Fibroblast of skin of right biceps (primary cell): ENCODE measurements around the gene IGSF21.
A peak's percentile ranks its signal among the peaks of the same experiment; 100 is the strongest.

Experiments
- DNase-seq: peaks from one replicate; pipeline ENCODE4 v3.0.0-alpha.2; 2013

IGSF21 gene

DNA sequence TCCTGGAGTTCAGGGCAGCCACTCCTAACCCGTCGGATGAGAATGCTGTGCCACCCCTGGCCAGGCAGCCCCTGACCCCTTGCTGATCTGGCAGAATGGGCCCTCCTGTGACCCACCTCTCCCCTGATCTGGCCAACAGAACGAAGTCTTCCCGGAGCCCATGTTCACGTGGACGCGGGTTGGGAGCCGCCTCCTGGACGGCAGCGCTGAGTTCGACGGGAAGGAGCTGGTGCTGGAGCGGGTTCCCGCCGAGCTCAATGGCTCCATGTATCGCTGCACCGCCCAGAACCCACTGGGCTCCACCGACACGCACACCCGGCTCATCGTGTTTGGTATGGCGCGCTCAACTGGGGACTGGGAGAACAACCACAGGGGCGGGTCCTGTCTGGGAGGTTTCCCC lies 269.1 kb downstream of the IGSF21 start:
- no peak for DNase-seq

DNA sequence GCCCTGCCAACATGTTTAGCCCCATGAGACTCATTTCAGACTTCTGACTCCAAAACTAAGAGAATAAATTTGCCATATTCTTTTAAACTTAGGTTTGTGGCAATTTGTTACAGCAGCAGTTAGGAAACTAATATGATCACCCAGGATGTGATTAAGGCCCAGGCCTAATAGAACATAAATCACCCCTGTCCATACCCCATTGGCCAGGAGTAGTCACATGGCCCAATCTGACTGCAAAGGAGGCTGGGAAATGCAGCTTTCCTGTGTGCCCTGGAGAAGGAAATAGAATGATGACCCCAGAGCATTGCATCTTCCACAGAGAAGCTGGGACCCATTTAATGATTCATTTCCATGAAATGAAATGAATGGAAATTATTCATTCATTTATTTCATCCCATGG lies 272.7 kb downstream of the IGSF21 start:
- no peak for DNase-seq

DNA sequence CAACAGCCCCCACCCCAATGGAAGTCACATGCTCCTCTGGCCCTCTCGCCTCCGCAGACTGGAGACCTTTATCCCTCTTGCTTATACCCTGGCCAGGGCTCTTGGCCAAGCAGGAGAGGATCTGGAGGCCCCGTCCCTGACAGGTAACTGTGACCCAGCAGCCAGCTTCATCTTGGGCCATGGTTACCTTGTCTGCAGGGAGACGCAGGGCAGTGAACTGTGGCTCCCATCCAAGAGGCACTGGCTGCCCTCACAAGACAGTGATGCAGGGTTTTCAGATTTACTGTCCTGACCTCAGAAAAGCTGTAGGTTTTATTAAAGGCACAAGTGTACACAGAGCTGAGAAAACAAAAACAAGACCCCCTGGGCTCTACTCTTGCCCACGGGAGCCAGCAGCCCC lies 276.5 kb downstream of the IGSF21 start:
- DNase-seq: no peak

DNA sequence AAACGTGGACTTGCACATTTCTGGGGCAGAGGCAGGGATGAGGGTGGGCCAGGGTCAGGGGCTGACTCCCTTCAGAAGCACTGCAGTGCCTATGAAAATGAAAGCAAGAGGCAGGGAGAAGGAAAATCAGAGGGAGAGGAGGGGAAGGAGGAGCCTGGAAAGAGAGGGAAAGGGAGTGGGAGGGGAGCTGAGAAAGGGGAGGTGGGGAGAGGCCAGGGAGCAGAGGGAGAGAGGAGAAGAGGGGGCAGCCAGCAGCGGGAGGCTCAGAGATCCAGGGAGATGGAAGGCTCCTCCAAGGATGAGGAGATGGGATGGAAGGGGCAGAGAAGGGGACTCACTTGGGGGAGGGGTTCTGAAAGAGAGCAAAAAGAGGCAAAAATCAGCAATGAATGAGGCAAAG lies 276.9 kb downstream of the IGSF21 start:
- DNase-seq: no peak

DNA sequence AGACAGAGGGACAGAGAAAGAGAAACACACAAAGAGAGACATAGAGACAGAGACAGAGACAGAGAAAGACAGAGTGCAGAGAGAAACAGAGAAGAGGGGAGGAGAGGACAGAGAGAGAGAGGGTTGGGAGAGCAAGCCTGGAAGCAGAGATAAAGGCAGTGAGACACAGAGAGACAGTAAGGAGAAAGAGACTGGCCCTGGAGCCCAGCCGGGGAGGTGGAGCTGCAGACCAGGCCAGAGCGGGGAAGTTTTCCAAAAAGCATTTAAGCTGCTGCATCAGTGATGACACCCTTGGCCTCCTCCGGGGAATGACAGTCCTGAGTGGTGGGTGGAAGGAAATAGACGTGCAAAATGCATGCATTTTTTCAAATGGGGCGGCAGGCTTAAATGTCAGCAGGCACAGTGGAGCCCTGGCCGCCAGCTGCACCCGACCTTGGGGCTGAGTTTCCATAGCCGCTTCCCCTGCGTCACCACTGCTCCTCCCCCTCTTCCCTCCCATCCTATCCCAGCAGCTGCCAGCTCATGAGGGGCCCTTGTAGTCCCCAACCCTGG lies 277.7 kb downstream of the IGSF21 start:
- peak; percentile 35 for DNase-seq

DNA sequence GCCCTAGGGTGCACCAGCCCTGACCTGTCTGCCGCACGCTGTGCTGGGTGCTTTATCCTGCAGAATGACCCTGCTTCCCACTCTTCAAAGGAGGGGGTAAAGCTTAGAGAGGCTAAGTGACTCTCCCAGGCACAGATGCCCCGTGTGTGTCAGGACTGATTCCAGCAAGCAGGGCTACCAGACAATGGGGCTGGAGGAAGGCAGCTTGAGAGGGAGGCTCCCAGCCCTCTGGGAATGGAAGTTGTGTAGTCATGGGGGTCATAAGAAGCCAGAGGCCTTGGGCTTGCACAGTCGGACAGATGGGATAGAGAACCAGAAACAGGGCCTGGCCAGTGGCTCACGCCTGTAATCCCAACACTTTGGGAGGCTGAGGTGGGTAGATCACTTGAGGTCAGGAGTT lies 279.0 kb downstream of the IGSF21 start:
- DNase-seq: no peak

DNA sequence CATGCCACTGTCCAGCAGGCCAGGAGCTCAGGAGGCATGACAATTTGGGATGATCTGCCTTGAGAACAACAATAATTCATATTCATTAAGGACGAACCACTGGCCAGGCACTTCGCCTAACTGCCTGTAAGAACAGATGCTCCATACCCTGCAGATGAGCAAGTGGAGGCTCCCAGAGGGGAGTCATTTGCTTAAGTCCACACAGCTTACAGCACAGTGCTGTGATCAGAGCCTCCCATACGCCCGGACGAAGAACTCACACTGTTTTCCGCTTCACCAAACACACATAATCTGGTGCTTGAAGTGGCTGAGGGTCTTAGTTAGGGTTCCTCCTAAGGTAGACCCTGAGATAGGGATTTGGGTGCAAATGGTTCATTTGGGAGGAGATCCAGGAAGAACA lies 279.7 kb downstream of the IGSF21 start:
- no peak for DNase-seq

DNA sequence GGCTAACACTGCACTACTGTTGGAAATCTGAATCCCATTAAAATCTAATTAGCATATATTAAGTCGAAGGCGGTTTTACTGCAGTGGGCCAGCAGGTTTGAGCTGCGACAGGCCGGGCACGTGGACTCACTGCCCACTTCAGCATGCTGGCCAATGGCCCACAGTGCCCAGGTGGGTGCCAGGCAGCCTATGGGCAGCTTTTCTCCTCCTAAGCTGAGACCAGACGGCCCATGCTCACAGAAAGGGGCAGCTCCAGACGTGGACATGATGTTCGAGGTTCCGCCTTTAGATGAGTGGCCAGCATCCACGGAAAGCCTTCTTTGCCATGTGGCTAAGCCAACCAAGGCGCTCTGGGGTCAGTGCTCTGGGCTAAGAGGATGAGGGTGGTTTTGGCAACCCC lies 283.4 kb downstream of the IGSF21 start:
- no peak for DNase-seq

DNA sequence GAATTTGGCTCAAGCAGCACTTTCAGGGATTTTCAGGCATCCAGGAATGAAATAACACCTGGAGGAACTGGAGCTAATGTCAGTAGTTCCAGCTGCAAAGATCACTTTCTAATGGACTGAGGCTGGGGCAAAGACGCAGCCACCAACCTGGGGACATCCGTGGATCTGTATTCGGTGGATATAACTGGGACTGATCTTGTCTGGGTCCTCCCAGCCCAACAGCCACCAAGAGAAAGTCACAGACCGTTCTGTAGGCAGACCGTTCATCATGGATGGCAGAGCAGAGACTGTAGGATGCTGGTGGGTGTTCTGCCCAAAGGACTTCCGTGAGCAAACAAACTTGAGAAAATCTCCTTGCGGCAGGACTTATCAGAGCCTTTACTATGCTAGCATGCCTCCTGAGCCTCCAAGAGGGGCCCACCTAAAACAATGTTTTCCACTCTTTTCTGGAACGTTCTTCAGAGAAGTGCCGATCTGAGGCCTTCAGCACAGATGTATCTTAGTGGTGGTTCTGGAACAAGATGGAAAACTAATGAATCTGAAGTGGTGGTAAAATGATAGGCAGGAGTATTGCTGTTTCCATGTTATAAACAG lies 287.1 kb downstream of the IGSF21 start:
- DNase-seq: no peak

DNA sequence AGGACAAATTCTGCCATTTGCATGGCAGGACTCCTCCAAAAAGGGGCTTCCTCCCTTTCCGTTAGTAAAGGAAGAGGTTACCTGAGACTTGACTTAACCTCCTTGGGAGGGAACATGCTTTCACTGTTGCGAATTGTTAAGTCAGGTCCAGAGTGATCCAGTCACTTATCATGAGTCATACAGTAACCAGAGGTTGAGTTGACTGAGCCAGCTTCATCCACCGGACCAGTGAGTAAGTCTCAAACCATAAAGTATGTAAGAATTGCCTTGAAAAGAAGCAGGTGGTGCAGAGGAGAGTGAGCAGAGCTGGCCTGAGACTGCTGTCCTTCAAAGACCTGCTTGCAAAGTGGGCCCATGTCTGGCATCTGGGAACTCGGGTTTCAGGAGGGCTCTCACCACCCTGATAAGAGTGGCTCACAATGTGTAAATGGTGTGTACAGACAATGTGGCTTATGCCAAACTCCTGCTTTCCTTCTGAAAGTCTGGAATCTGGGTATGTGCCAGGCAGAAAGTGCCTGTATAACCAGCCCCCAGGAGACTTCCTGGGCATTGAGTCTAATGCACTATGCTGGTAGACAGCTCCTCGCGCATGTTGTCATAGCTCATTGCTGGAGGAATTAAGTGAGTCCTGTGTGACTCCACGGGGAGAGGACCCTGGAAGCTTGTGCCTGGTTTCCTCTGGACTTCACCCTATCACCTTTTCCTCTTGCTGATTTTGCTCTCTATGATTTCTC lies 288.8 kb downstream of the IGSF21 start:
- no peak for DNase-seq

DNA sequence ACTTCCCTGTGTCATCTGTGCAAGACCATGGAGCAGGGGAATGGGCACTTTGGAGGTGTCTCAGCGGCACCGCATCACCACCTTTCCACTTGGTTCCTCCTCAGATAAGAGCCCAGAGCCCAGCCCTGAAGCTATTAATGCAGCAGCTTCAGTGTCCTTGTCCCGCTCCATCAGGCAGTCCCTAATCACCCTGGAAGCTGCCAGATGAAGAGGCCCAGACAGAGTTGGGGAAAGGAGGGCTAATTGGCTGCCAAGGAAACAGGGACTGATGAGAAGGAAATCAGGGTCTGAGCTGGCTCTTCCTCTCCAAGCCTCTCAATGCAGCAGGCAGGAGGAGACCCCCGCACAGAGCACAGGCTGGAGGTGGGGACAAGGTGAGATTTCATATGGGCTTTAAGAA lies 290.0 kb downstream of the IGSF21 start:
- no peak for DNase-seq

DNA sequence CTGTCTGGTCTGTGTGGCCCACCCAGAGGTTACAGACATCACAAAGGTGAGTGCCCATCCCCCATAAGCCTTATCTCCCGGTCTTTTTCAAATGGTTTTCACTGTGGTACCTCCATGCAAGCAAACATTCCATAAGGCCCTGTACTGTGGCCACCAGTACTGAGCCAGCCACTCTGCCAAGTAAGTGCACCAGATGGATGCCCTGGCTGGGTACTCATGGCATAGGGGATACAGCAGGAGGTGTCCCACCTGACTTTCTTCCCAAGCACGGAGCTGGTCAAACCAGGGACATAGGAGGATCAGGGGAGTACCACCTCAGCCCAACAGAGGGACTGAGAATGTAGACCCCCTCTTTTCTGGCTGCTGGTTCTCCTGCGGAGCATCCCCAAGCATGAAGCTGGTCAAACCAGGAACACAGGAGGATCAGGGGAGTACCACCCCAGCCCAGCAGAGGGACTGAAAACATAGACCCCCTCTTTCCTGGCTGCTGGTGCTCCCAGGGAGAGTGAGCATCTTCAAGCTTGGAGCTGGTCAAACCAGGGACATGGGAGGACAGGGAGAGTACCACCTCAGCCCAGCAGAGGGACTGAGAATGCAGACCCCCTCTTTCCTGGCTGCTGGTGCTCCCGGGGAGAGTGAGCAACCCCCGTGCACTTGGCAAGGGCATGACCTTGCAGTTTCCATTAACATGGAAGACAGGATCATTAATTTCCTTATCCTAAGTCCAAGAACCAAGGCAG lies 291.4 kb downstream of the IGSF21 start:
- no peak for DNase-seq

DNA sequence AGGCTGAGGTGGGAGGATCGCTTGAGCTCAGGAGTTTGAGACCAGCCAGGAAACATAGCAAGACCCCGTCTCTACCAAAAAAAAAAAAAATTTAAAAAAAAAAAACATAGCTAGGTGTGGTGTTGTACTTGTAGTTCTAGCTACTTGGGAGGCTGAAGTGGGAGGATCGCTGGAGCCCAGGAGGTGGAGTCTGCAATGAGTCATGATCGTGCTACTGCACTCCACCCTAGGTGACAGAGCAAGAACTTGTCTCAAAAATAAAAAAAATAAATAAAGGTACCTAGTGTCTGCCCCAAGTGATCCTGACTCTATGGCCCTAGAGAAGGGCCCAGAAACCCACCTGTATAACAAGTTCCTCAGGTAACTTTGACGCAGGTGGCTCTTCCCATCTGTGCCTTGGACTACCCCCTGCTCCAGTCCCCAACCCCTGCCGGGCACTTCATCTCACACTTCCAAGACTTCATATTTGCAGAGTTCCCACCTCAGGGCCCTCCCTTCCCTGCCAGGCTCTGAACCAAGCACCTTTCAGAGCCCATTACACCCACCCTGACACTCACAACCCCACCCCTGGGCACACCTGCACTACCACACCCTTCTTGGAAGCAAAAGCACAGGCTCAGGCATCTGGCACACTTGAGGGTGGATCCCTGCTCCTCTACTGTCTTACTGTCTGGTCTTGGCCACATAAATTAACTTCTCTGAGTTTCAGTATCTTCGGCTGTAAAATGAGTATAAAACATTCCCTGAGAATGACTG lies 292.9 kb downstream of the IGSF21 start:
- no peak for DNase-seq

DNA sequence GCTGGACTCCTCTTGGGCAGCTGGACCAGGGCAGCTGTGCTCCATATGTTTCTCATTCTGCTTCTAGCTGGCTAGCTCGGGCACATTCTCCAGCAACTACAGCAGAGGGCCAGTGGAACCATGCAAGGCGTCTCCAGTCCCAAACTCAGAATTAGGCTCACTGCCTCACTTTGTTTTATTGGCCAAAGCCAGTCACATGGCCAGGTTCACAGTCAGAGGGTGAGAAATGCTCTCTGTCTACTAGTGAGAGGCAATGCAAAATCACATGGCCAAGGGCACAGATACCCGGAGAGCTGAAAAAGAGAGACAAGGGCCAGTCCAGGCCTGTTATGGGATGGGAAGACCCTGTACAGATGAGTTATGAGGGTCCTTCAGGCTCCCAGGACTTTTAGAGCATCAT lies 294.3 kb downstream of the IGSF21 start:
- no peak for DNase-seq

DNA sequence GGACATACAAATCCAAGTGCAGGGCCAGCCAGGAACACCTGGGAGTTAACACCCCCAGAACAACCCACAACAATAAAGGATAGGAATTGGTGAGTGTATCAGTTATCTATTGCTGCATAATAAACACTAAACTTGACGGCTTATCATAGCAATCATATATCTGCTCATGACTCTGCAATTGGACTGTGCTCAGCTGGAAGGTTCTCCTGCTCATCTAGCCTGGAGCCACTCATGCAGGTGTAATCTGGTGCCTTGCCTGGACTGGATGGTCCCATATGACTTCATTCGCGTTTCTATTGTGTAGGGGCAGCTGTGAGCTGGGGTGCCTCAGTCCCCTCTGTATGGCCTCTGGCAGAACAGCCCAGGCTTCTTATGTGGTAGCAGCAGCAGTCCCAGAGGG lies 296.9 kb downstream of the IGSF21 start:
- DNase-seq: no peak

DNA sequence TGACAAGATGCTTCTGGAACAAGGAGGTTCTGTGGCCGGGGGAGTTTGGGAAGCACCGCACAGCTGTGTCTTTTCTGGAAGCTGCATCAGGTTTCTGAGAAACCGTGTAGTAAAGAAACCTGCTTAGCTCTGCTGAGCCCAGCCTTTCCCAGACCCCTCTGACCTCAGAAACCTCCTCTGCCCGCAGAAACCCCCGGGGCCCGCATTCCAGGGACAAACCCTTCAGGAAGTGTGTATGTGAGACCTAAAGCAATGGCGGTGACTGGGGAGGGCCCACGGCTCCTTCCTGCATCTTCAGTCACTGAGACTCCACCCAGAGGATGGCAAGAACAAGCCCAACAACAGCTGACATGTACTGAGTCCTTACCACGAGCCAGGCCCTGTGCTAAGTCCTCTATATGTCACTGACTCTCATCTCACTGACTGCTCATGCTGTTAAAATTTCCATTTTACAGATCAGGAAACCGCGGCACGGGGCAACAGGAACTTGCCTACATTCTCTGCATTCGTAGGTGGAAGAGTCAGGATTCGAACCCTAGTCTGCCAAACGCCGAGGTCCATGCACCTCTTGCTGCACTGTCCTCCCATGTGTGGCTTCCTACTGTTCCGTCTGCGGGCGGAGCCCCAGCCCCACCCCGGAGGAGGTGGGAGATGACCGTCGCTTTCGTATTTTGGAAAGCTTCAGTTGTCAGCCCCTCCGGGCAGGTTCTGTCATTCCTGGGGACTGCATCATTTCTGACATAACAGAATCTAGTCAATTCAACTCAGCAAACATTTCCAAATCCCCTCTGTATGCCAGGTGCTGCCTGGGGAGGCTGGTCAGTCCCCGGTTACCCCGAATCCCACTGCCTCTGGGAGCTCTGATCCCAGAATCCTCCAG lies 299.8 kb downstream of the IGSF21 start:
- no peak for DNase-seq

DNA sequence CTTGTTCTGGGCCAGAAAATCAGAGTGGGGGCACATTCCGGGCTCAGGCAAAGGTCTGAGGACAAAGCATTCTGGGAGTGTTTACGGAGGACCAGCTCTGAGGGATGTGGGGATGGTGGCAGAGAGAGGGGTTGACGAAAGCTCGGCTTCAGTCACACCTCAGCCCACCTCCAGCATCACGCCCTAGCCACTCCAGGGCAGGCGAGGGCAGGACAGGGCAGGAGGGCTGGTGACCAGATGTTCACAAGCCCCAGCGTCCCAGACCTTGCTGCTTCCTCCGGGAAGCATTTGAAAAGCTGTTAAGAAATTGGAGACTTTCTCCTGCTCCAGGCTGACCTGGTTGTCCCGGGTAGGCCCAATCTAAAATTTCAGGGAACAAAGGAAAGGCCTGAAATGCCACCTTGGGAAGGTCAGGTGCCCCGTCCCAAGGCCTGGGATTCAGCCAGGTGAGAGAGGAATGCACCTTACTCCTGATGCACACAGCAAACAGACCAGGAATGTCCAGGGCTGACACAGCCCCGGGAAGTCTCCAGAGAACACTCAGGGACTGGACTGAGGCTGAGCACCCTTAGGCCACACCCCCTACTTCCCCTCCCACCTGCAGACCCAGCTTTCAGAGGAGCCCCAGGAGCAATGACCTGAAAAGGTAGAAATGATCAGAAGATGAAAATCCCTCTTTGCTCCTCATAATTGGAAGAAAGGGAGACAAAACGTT lies 301.2 kb downstream of the IGSF21 start:
- no peak for DNase-seq

DNA sequence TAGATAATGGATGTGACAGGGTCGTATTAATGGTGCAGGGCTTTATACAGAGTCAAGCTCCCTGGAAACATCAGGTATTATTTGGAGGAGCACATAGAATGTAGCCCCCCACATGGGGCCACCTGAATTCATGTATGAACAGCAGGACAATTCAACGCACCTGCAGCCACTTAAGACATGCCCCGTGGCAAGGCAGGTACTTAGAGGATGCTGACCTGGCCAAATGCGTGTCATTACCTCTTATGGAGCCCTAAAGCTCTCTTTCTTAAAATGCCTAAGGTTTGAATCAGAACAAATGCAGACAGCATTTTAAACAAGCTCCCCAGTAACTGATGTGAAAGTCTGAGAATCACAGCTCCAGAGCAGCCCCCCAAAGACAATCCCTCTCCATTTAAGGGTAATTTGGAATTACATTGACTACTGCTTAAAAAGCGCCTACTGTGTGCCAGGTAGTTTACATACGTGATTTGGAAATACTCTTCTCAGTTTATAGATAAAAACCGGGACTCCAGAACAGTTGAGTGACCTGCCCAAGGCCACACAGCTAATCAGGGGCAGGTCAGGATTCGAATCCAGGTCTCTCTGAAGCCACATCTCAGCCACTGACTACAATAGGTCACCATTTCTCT lies 302.1 kb downstream of the IGSF21 start:
- DNase-seq: no peak

DNA sequence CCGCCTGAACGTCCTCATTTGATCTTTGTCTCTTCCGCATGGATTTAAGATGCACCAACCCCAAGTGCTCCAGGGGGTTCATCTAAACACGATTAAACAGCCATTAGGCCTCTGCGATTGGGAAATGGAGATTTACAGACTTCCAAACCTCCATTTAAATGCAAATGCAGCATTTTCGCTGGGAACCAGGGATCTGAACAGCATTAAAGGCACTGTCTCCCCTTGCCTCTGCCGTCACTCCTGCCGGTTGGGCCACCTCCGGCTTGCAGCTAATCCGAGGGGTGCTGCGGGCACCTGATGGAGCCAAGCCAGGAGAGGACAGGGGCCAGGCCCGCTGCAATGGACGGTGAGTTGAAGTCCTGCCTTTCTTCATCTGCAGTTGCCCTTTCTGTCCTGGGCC lies 302.8 kb downstream of the IGSF21 start:
- no peak for DNase-seq

DNA sequence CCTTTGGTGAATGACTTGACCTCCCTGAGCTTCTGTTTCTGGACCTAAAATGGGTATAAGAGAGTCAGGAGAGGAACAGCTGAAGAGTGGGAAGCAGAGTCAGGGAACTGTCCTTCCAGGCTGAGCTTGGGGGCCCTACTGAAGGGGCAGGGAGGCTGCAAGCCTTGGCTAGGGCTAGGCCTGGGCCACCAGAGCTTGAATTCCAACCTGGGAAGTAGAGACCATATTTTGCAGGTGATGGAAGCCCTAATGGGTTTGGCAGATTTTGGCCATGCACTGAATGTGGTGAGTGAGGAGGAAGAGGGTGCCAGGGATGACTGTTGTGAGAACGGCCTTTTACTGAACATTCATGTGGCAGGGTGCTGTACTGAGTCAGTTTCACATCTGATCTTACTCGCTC lies 303.7 kb downstream of the IGSF21 start:
- DNase-seq: no peak
